NCI-H2227 treated with DMSO at 0.1 percent for 48 hours (cell line): ENCODE results near the gene MORN1.
"Not testable (repeated sequence)": the region's sequence is repeated elsewhere in the genome, so short reads cannot be mapped to it uniquely, and the experiment has no call there.

Experiments used
- DNase-seq: peaks from one replicate; lab custom pipeline; 2025; lab: John Stamatoyannopoulos, UW

MORN1 gene

GRCh38 chr1:2307064-2307605, 84.2 kb downstream of the MORN1 start:
- no peak for DNase-seq

DNA sequence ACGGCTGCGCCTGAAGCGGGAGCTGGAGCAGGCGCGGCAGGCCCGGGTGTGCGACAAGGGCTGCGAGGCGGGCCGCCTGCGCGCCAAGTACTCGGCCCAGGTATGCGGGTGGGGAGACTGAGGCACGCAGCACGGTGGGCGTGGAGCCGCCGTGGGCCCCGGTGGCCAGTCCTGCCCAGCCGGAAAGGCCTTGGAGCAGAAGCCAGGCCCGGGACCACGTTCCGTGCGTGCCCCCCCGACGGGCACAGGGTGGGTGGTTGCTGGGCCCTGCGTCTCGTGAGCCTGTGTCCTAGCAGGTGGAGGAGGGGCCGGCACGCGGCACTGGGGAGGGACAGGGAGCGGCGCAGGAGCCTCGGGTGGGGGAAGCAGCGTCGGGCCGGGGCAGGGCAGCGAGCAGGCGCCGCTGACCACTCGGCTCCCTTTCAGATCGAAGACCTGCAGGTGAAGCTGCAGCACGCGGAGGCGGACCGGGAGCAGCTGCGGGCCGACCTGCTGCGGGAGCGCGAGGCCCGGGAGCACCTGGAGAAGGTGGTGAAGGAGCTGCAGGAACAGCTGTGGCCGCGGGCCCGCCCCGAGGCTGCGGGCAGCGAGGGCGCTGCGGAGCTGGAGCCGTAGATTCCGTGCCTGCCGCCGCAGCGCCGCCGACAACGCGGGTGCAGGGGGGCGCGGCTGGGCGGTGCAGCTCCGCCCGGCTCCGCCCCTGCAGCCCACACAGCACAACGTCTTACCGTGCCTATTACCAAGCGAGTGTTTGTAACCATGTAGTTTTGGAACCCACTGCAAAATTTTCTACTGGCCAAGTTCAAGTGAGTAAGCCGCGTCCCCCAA, 85.0 kb downstream of the MORN1 start:
- DNase-seq: no peak

DNA sequence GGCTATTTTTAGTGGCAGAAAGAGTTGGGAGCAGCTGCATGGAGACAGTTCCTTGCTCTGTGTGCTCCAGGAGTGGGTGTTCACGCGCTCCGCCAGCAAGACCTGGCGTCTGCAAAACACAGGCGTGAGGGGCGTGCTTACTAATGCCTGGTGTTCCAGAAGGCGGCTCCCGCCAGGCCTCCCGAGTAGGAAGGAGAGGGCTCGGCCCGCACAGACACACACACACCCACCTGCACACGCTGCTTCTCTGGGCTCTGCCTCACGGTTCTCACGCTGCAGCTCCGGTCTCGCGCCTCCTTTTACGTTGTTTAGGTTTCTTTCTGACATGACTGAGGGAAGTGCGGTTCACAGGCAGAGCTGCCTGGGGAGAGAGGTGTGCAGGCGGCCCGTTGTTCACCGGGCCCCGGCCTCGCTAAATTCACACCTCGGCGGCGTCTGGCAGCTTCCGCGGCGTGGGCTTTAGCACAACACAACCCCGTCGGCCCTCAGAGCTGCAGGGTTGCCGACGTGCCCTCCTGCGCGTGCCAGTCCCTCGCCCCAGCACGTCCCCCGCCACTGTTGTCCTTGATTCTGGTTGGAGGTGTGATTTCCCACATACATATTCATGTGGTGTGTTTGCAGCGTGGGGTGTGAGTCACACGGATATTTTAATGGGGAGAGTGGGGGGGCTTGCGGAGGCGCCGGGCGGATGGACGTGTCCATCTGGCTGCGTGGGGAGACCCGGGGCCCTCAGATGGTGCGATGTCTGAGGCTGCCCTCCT, 86.3 kb downstream of the MORN1 start:
- DNase-seq: no peak

DNA sequence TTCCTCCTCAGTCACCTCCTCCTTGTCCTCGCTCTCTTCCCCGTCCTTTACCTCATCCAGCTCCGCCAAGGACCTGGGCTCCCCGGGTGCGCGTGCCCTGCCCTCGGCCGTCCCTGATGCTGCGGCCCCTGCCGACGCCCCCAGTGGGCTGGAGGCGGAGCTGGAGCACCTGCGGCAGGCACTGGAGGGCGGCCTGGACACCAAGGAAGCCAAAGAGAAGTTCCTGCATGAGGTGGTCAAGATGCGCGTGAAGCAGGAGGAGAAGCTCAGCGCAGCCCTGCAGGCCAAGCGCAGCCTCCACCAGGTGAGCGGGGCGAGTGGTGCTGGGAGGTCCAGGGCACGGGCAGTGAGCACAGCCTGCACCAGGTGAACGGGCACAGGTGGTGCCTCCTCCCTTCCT, 87.1 kb downstream of the MORN1 start:
- no peak for DNase-seq

GRCh38 chr1:2303781-2304180, 87.6 kb downstream of the MORN1 start:
- no peak for DNase-seq

- DNase-seq: no peak
These were observed 88.2 kb downstream of the MORN1 start for GRCh38 chr1:2303016-2303775.

GRCh38 chr1:2302292-2302925, 88.9 kb downstream of the MORN1 start:
- no peak for DNase-seq

DNA sequence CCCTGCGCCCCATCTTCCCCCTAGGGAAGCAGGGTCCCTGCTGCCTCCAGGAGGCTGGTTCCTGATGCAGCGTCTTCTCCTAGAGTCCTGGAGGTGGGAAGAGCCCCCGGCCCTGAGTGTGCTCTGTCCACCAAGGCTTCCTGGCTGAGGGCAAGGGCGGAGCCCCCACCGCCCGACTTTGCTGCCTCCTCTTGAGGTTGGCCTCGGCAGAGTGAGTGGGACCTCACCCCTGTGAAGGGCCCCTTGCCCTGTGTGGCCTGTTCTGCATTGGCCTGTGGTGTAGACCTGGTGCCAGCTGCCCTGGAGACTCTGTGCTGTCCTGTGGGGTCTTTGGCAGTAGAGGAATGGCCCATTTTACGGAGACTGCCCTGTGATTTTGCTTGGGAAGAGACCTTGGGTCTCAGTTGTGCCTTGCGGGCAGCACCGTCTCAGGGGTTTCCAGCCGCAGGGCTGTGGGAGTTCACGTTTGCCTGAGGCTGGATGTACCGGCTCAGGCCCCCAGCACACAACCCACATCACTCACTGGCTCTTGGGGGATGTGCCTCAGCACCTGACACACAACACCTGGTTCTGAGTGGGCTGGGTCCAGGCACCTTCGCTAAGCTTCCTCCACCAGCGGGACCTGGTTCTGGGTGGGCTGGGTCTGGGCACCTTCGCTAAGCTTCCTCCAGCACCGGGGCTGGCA, 89.6 kb downstream of the MORN1 start:
- no peak for DNase-seq

DNA sequence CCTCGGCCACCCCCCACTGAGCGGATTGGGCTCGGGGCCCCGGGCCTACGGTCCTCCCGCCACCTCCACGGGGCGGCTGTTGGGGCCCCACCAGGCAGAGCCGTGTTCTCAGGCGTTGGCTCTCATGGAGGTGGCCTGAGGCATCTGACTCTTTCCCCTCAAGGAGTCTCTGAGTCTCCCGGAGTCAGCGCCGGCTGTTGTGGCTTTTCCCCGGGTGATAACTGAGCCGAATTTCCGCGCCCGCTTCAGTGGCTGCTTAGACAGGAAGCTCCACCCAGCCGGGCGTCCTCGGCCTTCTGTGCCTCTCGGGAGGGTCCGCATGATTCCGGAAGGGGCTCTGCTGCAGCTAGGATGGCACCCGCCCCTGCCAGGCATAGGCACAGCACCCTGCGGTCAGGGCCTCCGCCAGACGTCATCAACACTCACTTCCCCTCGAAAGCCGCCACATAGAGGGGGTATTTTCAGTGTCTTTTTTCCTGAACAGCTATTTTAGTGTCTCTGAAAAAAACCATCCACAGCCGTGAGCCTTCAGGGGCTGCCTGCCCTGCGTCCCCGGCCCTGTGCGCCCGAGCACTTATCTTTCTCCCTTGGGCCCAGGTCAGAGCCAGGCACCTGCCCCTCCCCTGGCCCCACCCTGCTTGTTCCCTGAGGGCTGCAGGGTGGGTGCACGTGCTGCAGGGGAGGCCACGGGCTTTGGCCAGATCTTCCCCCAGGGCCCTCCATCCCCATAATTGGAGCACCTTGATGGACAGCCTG, 90.3 kb downstream of the MORN1 start:
- no peak for DNase-seq

GRCh38 chr1:2300004-2300771, 91.2 kb downstream of the MORN1 start:
- no peak for DNase-seq

DNA sequence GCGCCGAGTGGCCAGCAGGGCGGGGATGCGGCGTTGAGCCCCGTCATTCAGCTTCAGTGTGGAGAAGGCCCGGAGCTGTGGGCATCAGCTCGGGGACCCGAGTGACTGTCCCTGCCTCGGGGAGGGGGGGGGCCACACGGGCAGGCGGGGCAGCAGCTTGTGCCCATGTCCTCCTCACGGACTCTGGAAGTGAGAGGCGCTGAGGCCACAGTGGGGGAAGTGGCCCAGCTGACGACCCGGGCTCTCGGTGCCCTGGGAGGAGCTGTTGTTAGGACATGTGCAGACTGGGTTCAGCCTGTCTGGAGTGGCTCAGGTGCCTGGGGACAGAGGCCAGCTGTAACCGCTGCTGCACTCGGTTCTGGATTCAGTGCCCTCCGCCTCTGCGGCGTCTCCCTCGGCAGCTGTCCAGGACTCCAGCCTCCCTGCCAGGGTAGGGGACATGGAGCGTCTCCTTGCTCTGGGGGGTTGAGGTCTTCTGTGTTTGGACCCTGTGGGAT, 92.2 kb downstream of the MORN1 start:
- no peak for DNase-seq

DNA sequence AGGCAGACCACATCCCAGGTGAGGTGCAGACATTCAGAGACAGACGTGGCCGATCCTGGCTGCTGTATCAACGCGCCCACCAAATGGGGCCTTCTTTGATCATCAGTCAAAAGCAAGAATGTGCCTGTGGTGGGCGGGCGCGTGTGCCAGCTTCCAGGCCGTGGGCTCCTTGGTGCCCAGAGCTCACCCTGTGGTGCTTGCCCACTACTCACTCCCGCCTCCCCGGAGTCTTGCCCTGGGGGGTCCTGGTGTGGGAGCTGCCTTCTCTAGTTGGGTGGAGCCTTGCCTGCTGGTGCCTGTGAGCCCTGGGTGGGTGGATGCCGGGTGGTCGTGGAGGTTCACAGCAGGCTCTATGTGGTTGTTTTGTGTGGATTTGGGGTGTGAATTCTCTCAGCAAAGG, 92.7 kb downstream of the MORN1 start:
- no peak for DNase-seq

- DNase-seq: no peak
These were observed 93.9 kb downstream of the MORN1 start for GRCh38 chr1:2297246-2298011.

DNA sequence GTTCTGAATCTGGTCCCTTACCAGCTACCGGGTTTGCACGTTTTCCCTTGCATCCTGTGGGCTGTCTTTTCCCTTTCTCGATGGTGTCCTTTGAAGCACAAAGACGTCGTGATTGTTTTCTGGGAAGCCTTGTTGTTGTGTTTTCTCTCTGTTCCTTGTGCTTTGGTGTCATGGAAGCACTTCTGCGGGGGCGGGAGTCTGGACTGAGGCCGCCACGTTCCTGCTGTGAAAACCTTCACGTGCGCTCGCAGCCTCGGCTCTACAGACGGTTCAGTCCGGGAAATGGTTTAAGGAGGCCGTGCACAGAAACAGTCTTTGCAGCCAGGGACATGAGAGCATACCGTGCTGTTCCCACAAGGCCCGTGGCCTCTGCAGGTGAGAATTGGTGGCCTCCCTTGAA, 94.7 kb downstream of the MORN1 start:
- no peak for DNase-seq

GRCh38 chr1:2296211-2296610, 95.1 kb downstream of the MORN1 start:
- not testable (repeated sequence) for DNase-seq

DNA sequence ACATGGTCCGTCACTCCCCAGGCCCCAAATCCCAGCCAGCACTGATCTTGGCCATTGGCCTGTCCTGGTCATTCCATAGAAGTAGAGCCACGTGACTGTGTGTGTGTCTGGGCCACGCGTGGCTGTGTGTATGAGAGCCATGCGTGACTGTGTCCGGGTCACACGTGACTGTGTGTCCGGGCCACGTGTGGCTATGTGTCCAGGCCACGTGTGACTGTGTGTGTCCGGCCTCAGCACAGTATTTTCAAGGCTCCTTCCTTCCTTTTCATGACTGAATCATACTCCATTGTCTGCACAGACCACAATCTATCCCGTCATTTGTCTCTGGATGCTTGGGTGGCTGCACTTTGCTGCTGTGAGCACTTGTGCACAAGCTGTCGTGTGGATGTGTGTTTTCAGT, 95.8 kb downstream of the MORN1 start:
- no peak for DNase-seq

GRCh38 chr1:2294725-2295078, 96.7 kb downstream of the MORN1 start:
- DNase-seq: no peak

DNA sequence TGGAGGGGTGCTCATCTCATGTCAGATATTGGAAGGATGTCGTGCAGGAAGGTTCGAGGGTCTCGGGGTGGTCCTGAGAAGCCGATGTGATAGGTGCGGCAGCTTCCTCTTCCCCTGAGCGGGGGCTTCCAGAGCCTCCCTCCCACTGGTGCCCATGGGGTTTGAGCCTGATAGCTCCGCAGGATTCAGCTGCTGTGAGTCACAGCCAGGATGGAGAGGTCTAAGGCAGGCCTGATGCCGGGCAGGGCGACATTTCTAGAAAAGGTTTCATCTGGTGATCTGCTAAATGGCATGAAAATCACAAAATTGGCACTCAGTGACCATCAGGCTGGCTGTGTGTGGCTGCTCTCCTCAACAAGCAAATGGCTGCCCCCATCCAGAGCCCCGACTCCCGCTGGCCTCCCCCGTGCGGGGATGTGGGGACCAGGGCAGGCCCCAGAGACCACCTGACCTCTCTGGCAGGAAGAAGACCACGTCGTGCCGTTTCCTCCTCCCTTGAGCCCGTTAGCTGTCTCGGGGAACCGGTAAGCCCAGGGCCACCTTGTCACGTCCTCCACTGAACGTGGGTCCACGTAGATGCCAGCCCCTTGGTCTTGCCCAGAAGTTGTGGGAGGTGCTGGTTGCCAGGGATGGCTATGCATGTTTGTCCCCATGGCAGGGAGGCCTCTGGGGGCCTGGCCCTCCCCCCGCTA, 97.2 kb downstream of the MORN1 start:
- no peak for DNase-seq
